HG03064 (cell line): ENCODE results near the gene MEIOSIN.
"Not testable (repeated sequence)": the region's sequence is repeated elsewhere in the genome, so short reads cannot be mapped to it uniquely, and the experiment has no call there.

Experiments
- ATAC-seq: cut with Tn5 transposase; IDR thresholded peaks from one replicate; pipeline ENCODE4 v1.9.1; 2021; ENCODE audit warnings: low read depth; ENCODE audit not compliant: unreplicated experiment

The MEIOSIN gene, protein sequence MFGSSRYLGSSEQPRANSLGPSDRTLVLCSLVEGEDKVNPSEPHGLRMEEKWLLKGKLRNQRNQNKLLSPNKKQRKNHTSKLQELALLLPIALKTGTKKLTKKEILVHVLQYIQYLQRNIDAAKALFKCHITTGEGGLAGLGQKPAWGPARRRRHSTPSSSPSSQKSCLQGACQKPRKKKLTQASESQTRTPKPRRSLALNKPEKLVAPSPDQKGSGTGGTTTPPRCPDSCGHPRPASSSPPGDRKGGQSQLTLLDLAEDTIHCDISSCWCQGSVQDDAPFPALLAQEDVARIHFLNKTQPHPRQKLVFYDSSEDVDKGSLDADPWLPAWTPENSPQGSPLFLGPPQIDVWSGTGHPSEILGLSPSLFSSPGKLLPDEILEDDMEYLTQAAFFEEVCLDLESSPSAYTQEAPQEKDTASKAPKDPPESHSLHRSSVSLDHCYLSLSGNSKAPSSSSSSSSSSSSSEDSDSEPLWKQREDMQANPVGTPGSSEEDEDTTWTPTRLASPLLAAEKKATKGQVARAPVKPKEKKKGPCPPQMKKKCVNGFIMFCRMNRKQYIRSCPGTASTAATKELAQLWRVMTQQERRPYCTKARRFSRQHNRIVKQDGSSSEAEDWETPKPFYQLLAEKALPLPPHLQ

DNA sequence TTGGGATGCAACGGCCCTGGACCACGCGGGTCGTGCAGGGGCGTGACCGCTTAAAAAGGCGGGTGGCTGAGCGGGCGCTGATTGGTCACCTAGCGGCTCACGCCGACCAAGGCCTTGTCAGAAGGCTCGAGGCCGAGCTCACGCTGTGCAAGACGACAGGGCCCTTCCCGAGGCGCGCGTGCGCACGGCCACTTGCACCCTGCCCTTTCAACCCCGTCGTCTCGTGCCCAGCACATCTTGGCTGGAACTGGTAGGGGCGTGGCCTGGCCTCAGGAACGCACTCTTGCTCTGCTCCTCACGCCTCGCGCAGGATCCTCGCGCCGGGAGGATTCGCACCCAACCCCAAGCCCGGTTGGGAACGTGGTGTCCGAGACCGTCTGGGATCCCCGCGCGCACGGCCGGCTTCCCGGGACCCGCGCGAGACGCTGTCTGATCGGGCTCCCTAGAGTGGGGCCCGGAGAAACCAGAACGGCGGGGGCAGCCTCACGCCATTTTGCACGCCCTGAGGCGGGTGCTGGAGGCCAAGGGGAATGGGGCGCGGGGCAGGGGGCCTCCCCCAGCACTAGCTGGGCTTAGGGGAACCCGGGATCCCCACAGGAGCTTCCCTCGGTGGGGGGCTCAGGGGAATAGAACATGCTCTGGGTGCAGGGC, at the start of gene MEIOSIN:
TSS of gene MEIOSIN (plus strand) at position 280 of the 651 bp plus-strand sequence. CDS start 1,938 bp downstream, outside the sequence.
- ATAC-seq, result no peak

DNA sequence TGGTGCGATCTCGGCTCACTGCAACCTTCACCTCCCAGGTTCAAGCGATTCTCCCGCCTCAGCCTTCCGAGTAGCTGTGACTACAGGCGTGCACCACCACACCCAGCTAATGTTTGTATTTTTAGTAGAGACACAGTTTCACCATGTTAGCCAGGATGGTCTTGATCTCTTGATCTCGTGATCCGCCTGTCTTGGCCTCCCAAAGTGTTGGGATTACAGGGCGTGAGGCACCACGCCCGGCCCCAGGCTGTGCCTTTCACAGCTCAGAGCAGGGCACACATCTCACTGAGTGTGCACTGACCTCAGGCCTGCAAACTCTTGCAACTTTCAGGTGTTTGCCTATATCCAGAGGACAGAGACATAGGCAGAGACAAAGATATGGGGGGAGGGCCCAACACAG, 48.2 kb upstream of the MEIOSIN start:
- ATAC-seq, result not testable (repeated sequence)

DNA sequence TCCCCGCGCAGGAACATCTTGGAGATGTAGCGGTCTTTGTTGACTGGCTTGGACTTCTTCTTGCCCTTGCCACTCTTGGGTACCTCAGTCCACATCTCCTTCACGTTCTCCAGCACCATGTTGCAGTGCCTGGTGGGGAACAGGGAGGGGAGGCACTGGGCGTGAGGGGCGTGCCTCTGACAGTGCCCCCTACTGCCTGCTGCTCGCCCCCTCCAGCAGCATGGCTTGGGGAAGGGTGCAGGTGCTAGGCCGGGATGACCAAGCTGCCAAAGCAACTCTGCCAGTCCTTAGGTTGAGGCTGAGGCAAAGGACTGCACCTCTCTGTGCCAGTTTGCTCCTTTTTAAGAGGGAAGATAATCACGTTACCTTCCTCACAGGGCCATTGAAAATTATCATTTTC, 45.6 kb upstream of the MEIOSIN start:
- ATAC-seq, result no peak

DNA sequence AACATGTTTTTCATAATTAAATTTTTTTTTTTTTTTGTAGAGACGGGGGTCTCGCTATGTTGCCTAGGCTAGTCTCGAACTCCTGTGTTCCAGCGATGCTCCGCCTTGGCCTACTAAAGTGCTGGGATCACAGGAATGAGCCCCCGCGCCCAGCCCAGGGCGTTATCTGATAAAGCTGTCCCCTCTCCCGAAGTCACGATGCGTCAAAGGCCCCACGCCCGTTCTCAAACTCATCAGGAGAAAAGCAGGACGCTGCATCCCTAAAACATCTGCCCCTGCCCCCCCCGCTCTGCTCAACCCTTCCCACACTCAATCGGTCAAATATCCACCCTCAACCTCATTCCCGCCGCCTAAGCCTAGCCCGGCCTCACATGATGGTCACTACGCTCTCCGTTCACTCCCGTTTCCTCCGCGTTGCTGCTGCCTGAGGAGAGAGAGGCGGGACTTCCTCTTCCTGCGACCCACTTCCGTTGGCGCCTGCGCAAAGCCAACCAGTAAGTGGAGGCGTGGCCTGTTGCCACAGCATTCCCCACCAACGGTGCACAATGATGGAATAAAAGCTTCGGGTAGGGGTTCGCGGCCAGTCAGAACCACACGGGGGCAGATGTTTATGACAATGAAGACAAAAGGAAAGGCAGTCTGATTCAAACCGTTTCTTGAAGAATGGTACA, 41.6 kb upstream of the MEIOSIN start, which contains the start of gene SNRPD2:
TSS of gene SNRPD2 (minus strand) at position 438 of the 671 bp plus-strand sequence. CDS start at position 373, 65 bp downstream.
- ATAC-seq, result peak; percentile 38

DNA sequence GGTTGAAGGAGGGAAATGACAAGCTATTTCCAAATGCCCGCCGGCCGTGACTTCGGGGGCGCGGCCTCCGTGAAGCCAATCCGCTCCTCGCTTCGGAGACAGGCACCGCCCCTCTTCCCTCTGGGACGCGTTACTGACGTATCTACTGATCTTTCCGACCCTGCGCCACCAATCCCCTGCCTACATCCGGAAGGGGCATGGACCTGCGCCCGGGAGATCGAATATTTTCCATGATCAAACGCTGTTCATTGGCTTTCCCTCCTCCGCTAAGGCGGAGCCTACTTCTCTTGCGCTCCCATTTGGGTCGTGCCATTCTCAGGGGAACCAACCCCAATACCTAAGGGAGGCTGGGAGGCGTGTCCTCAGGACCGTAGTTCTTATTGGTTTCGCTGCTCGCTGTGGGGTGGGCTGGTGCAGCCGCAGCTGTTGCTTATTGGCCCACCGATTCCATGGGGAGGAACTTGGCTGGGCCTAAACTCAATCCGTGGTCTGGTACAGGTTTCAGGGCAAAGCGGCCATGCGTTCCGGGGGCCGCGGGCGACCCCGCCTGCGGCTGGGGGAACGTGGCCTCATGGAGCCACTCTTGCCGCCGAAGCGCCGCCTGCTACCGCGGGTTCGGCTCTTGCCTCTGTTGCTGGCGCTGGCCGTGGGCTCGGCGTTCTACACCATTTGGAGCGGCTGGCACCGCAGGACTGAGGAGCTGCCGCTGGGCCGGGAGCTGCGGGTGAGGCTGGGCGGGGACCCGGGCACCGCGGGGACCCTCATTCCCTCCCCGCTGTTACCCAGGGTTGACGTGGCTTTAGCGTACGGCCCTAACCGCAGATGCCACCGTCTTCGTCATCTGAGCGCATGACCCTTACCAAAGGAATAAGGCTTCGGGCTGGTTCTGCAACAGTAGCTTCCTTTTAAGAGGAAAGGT, 40.8 kb upstream of the MEIOSIN start, which contains the start of gene QPCTL:
TSS of gene QPCTL (plus strand) at position 480 of the 919 bp plus-strand sequence. CDS start at position 518, 38 bp downstream.
- ATAC-seq, result peak; percentile 82

DNA sequence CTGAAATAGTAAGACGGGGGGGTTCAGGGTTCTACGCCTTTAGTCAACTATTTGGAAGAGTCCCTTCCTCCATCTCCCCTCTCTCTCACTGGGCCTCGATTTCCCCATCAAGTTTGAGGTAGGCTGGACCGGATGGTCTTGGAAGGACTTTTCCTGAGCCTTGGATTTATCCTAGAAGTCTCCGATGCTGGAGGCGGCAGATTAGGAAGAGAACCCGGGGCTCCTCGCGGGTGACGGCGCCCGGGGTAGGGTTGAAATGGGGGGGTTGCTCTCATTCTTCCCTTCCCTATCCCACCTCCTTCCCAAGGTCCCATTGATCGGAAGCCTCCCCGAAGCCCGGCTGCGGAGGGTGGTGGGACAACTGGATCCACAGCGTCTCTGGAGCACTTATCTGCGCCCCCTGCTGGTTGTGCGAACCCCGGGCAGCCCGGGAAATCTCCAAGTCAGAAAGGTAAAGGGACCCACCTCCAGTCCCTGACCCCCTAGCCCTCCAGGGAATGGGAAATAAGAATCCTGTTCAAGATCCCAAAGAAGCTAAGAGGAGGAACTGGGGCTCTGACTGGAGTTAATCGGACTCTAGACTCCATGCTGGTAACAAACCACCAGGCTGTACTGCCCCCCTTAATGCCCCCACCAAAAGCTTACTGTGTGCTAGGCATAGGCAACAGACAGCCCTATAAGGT, 40.0 kb upstream of the MEIOSIN start:
- no peak for ATAC-seq

DNA sequence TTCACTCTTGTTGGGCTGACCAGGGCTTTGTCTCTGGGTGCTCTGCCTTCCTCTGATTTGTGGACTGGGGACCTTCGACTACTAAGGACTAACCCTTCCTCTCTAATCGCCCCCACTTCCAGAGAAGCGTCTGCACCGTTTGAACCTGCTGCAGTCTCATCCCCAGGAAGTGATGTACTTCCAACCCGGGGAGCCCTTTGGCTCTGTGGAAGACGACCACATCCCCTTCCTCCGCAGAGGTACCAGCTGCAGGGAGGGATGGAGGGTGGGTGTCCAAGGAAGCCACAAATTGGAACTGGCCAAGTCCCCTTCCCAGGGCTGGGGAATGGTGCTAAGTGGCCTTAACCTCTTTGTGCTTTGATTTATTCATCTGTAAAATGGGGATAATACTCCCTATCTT, 31.6 kb upstream of the MEIOSIN start:
- ATAC-seq, result no peak

DNA sequence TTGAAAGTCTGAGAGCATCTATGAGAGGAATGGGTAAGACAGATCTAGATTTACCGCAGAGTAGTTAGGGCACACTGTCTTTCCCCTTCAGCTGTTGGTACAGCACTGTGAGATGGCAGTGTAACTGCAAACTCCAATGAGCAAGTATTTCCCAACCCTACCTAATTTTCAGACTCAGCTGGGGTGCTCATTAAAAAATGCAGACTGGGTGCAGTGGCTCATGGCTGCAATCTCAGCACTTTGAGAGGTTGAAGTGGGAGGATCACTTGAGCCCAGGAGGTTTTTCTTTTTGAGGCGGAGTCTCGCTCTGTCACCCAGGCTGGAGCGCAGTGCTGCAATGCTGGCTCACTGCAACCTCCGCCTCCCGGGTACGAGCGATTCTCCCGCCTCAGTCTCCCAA, 28.1 kb upstream of the MEIOSIN start:
- no peak for ATAC-seq

DNA sequence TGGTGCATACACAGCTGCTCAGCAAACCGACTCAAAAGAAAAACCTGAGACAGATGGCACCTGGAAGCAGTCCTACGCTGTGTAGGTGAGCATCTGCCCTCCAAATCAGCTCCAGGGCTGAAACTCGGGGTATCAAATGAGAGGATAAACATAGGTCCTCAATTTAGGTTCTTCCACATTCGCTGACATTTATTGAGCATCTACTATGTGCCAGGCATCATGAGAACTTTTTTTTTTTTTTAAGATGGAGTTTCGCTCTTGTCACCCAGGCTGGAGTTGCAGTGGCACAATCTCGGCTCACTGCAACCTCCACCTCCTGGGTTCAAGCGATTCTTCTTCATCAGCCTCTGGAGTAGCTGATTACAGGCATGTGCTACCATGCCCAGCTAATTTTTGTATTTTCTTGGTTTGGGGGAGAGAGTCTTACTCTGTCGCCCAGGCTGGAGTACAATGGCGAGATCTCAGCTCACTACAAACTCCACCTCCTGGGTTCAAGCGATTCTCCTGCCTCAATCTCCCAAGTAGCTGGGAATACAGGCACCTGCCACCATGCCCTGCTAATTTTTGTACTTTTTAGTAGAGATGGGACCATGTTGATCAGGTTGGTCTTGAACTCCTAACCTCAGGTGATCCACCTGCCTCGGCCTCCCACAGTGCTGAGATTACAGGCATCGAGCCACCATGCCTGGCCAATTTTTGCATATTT, 27.4 kb upstream of the MEIOSIN start:
- ATAC-seq, result no peak

DNA sequence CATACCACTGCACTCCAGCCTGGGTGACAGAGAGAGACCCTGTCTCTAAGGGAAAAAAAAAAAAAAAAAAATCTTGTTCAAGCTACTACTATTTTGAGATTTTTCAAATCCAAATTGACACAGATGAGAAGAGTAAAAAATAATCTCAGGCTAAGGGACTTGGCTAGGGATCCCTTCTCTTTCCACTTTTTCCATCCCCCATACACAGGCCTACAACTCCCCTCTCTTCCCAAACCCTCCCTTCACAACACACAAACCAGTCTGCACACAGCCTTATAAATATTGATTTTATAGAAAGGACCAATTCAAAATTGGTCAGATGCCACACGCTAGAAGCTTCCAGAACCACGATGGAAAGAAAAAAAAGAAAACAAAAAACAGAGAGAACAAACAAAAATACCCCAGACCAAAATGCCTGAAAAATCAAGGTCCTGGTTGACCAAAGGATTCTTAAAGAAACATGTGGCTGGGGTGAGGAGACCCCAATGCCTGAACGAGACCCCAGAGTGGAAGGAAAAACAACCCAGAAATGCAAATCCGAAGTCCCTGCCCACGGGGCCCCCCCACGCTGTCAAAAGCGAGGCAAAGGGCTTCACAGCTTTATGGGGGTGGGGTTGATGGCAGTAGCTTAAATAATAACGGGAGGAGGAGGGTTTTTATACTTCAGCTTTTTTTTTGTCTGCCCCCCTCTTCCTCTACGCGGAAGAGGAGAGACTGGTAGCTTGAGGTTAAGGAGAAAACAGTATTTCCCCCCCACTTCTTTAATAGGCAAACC, 22.7 kb upstream of the MEIOSIN start:
- no peak for ATAC-seq

DNA sequence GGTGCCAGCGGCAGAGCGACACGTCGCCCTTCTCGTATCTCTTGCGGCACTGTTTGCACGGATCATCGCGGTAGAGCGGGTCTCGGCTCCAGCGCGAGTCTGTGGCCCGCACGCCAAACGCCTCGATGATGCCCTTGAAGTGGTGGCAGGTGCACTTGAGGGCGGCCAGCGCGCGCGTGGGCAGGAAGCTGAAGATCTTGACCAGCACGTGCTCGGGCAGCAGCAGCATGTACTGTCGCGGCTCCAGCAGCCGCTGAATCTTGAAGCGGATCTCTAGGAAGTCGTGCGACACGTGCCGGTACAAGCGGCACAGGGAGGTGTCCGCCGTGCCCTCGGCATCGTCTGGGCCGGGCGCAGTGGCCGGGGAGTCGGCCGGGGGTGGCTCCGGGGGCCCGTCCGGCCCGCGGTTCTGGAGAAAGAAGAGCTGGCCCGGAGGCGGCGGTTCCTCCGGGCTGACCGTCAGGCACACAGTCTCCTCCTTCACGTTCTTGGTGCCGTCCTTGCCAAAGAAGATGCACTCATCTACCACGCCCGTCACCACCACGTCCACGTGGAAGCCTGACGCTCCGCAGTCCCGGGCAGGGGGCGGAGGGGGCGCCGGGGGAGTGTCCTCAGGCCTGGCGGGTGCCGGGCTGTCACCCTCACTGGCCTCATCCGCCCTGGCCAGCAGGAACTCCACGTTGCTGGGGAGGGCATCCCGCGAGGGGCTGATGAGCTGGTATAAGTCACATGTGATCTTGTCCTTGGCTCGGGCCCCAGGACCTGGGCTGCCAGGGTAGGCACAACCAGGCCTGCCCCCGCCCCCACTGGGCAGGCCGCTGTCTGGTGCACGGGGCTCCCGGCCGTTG, 21.2 kb upstream of the MEIOSIN start:
- no peak for ATAC-seq

DNA sequence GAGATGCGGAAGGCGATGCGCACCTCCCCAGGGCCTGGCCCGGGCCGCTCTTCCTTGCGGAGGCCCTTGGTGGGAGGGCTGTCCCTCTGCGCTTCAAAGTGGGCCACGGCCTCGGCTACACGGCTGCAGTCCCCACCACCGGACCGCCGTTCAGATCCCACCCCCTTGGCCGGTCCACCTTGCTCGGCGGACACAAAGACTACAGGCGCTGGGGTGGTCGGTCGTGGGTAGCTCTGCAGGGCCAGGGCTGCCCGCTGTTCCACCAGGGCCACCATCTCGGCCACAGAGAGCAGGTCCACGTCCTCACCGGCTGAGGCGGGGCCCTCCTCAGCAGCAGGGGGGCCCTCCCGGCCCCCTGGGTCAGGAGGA, 20.6 kb upstream of the MEIOSIN start:
- ATAC-seq, result no peak

DNA sequence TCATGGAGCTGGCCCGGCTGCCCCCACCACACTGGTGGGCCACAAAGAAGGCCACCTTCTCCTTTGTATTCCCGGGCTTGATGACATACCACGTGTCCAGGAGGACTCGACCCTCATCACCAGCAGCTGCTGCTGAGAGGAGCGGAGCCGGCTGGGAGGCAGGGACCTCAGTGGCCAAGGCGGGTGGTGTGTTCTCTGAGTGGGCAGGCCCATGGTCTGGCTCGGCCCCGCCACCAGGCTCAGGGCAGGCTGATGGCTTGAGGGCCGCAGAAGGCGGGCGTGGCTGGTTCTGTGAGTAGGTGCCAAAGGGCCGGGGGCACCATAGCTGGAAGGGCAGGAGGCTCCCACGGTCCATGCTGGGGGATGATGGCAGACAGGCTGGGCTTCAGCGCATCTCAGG, 20.1 kb upstream of the MEIOSIN start:
- no peak for ATAC-seq

DNA sequence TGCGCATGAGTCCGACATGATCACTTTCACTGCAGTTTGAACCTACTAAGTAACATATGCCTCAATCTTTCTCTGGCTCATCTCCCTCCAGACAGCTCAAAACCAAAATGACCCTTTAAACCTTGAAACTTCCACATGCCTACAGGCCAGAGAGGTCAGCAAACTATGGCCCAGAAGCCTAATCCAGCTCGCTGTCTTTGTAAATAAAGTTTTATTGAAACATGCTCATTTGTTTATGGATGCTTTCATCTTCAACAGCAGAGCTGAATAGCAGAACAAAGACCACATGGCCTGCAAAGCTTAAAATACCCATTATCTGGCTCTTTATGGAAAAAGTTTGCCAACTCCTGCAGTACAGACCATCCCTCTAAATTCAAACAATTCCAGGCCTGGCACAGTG, 18.1 kb upstream of the MEIOSIN start:
- ATAC-seq, result no peak

DNA sequence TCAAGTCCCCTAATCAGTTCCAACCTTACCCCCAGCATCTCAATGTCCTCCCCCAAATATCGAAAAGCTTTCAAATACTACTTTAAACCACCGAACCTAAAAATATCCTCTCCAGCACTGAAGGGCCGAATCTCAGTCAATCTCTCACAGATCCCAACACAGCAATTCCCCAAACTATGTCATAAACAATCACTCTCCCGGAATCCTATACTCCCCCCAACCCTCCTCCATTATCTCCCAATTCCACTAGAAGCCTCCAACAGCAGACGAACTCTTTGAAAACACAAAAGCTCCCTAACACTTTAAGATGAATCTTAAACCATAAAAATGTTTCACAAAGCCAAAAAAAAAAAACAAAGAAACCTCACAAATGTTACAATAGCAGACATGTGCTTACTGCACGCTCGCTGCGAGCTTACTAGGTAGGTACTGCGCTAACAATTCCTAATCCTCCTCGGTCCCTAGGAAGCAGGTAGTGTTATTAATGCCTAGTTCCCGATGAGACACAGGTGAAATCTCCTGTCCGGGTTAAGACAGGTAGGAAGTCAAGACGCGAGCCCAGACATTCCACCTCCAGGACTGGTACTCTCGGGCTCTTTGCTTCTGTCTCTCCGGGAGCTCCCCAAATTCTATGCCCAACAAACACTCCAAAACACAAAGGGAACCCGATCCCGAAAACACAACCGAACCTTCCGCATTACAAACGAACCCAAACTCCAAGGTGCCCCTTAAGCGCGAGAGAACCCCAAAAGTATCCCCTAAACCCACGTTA, 16.7 kb upstream of the MEIOSIN start:
- ATAC-seq, result no peak
